Peyer's patch (tissue), 4 donors: ENCODE measurements around the gene ILKAP. TPM values are rescaled to one million over a fixed set of nuclear protein-coding genes. Genes with fewer than 3 reads are reported as not detected.

Experiments
- DNase-seq, 3 donors: peaks; one replicate each; pipeline ENCODE4 v3.0.0-alpha.2; 2017 to 2019
- H3K27ac ChIP-seq, 4 donors: fragments of 200-600 bp; sonication (generic); one replicate each; pipeline ENCODE4 v1.5.1; 2016 to 2019
- H3K27me3 ChIP-seq, 2 donors: fragments of 200-600 bp; sonication (generic); one replicate each; pipeline ENCODE4 v1.5.1; 2019
- H3K36me3 ChIP-seq, 3 donors: fragments of 200-600 bp; sonication (generic); one replicate each; pipeline ENCODE4 v1.5.1; 2016 to 2019
- H3K4me1 ChIP-seq, 4 donors: fragments of 200-600 bp; sonication (generic); one replicate each; pipeline ENCODE4 v1.5.1; 2016 to 2019
- H3K4me3 ChIP-seq, 4 donors: fragments of 200-600 bp; sonication (generic); 1 replicate in 3 of 4; 2 replicates in 1 of 4; pipeline ENCODE4 v1.5.1; 2016 to 2019; ENCODE audit warnings: mild to moderate bottlenecking in 1 of 4
- H3K9me3 ChIP-seq, 4 donors: fragments of 200-600 bp; sonication (generic); one replicate each; pipeline ENCODE4 v1.5.1; 2016 to 2019; ENCODE audit warnings: mild to moderate bottlenecking in 1 of 4
- POLR2A ChIP-seq, 2 donors: fragments of 450-650 bp; IDR thresholded peaks; one replicate each; pipeline ENCODE4 v1.5.1; 2017; ENCODE audit warnings: antibody characterized with exemption in 2 of 2, mild to moderate bottlenecking in 2 of 2, moderate library complexity in 2 of 2
- total RNA-seq, 4 donors: library from RNA; depleted of rRNA; stranded (reverse); fragments of >200 nt; gene quantifications; one replicate each; pipeline ENCODE4 v1.1.0, GENCODE V29; 2016
- TF ChIP-seq, protein P1 (sequence below), 6 experiments: fragments of 450-650 bp in 4 of 6; fragments of 200-600 bp in 2 of 6; sonication (generic) in 1 of 6; IDR thresholded peaks; one replicate each; pipeline ENCODE4 v1.5.1; 2017 to 2019; ENCODE audit warnings: antibody characterized with exemption in 6 of 6, mild to moderate bottlenecking in 3 of 6, moderate library complexity in 1 of 6

ILKAP gene
- total RNA-seq, 4 donors from 2014 or later: 35.7 to 52.4 (median 43.8) TPM

- Histone ChIP-seq H3K27ac (no peak overlapping the region), H3K4me1 (peaks cover 0 to 20% (median 6%) of the 10 kb centered on the region in 4 donors), H3K27me3 (peaks cover 0 to 16% of the 10 kb centered on the region in 2 donors), H3K9me3 (no peaks in the 10 kb centered on the region), H3K36me3 (peaks cover 0 to 18% (median 0%) of the 10 kb centered on the region in 3 donors), H3K4me3 (no peak overlapping the region)
- TF ChIP-seq POLR2A (IDR thresholded peaks at IDR 0.05): no peak
- TF ChIP-seq, protein P1, sequence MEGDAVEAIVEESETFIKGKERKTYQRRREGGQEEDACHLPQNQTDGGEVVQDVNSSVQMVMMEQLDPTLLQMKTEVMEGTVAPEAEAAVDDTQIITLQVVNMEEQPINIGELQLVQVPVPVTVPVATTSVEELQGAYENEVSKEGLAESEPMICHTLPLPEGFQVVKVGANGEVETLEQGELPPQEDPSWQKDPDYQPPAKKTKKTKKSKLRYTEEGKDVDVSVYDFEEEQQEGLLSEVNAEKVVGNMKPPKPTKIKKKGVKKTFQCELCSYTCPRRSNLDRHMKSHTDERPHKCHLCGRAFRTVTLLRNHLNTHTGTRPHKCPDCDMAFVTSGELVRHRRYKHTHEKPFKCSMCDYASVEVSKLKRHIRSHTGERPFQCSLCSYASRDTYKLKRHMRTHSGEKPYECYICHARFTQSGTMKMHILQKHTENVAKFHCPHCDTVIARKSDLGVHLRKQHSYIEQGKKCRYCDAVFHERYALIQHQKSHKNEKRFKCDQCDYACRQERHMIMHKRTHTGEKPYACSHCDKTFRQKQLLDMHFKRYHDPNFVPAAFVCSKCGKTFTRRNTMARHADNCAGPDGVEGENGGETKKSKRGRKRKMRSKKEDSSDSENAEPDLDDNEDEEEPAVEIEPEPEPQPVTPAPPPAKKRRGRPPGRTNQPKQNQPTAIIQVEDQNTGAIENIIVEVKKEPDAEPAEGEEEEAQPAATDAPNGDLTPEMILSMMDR (IDR thresholded peaks at IDR 0.05): no peak
- peak in 1 of 3 donors; percentile 38 for DNase-seq
These were observed 38.1 kb downstream of the ILKAP start for GRCh38 chr2:238165288-238165921.

- H3K4me1 ChIP-seq: peaks cover 0 to 23% (median 8%) of the 10 kb centered on the region in 4 donors
- no peak overlapping the region for H3K27ac ChIP-seq
- peaks cover 0 to 13% (median 0%) of the 10 kb centered on the region in 3 donors for H3K36me3 ChIP-seq
- no peaks in the 10 kb centered on the region for H3K9me3 ChIP-seq
- DNase-seq: no peak
- no peak overlapping the region for H3K4me3 ChIP-seq
- TF ChIP-seq, protein P1 (IDR thresholded peaks at IDR 0.05): no peak
- TF ChIP-seq POLR2A (IDR thresholded peaks at IDR 0.05): no peak
- peaks cover 0 to 16% of the 10 kb centered on the region in 2 donors for H3K27me3 ChIP-seq
These were observed 38.6 kb downstream of the ILKAP start for GRCh38 chr2:238164906-238165287.

GRCh38 chr2:238163481-238164198 is 39.9 kb downstream of the ILKAP start:
- peaks cover 0 to under 1% (median 0%) of the 10 kb centered on the region in 3 donors for H3K36me3 ChIP-seq
- H3K27me3 ChIP-seq: peaks cover 0 to 17% of the 10 kb centered on the region in 2 donors
- peak in 1 of 3 donors; percentile 47 for DNase-seq
- H3K4me3 ChIP-seq: peak overlapping the region in 2 of 4 donors; percentile 25 to 29
- TF ChIP-seq POLR2A (IDR thresholded peaks at IDR 0.05): no peak
- TF ChIP-seq, protein P1 (IDR thresholded peaks at IDR 0.05): no peak
- H3K4me1 ChIP-seq: peaks cover 0 to 27% (median 12%) of the 10 kb centered on the region in 4 donors
- H3K27ac ChIP-seq: no peak overlapping the region
- H3K9me3 ChIP-seq: no peaks in the 10 kb centered on the region

DNA sequence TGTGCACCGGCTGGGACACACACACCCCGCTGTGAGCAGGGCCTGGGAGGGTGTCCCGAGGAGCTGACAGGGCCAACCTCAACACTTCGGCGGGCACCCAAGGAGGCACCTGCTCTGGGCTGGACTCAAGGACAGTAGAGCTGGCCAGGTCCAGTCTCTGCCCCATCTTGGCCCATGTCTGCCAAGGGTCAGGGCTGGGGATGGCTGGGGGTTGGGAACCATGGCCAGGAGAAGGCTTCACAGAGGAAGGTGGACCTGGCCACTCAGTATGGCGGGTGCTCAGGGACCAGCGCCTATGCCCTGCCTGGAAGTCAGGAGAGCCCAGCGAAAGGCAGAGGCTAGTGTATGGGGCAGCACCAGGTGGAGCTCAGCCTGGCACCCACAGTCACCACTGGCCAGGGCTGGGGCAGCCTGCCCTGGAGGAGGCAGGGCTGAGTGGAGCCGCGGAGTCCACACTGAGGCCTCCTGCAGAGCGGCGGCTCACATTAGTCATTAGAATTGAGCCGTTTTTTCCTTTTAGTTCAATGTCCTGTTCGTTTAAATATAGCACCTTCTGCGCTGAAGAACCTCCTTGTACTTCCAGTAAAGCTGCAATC is 40.6 kb downstream of the ILKAP start:
- Histone ChIP-seq H3K27me3 (peaks cover 0 to 23% of the 10 kb centered on the region in 2 donors), H3K9me3 (no peaks in the 10 kb centered on the region), H3K4me1 (peaks cover 0 to 31% (median 14%) of the 10 kb centered on the region in 4 donors), H3K36me3 (no peaks in the 10 kb centered on the region), H3K27ac (no peak overlapping the region), H3K4me3 (no peak overlapping the region)
- no peak for DNase-seq
- TF ChIP-seq, protein P1 (IDR thresholded peaks at IDR 0.05): no peak
- TF ChIP-seq POLR2A (IDR thresholded peaks at IDR 0.05): no peak

DNA sequence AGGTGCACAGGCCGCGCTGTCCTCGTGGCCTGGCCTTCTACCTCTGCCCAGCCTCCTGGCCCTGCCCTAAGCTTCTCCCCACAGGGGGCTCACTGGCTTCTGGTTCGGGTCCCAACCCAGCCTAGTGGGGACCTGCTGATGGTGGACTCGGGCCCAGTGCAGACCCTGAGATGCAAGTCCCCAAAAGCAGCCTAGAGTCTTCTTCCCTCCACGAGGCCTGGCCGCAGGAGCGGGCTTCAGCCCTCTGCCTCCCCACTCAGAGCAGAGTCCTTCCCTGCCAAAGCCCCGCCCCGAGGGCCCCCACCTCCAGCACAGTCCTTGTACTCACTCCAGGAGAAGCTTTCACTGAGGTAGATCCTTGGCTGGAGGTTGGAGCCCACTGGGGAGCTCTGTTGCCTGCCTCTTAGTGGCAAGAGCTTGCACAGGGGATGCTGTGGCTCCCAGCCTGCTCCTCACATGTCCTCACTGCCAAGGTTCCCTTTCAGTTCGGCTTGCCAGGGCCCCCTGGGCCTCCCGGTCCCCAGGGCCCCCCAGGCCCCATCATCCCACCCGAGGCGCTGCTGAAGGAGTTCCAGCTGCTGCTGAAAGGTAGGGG is 41.1 kb downstream of the ILKAP start:
- Histone ChIP-seq H3K27me3 (peaks cover 0 to 23% of the 10 kb centered on the region in 2 donors), H3K9me3 (no peaks in the 10 kb centered on the region), H3K27ac (no peak overlapping the region), H3K4me1 (peaks cover 0 to 31% (median 14%) of the 10 kb centered on the region in 4 donors), H3K4me3 (no peak overlapping the region), H3K36me3 (no peaks in the 10 kb centered on the region)
- DNase-seq: peak in 1 of 3 donors; percentile 43
- TF ChIP-seq, protein P1 (IDR thresholded peaks at IDR 0.05): no peak
- no peak for TF ChIP-seq POLR2A (IDR thresholded peaks at IDR 0.05)
